Activated CD8-positive, alpha-beta memory T cell treated with anti-CD3 and anti-CD28 coated beads for 4 hours (primary cell): ENCODE data around the gene CABLES2.
"Not testable (repeated sequence)": the region's sequence is repeated elsewhere in the genome, so short reads cannot be mapped to it uniquely, and the experiment has no call there.

ENCODE experiments used
- DNase-seq, 2 donors: peaks; one replicate each; pipeline ENCODE4 v3.0.0-alpha.2; 2020; ENCODE audit warnings: low read depth in 2 of 2

The CABLES2 gene

DNA sequence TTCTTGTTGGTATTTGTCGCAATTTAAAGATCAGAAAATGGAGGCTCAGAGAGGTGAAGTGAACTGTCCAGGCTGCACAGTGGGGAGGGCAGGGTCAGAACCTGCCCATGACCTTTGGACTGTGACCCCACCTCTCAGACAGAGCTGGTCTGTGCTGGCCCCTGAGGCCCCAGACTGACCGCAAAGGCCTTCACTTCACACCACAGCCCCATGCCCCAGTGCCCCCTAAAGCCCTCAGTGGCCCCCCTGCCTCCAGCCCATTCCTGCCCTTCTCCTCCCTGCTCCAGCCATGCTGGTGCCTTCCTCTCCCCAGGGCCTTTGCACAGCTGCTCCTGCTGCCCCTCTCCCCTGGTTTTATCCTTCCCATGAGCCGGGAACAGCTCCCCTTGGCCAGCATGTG, 29.6 kb upstream of the CABLES2 start:
- no peak for DNase-seq

GRCh38 chr20:62433658-62434497, 26.8 kb upstream of the CABLES2 start:
- no peak for DNase-seq

- DNase-seq: no peak
Measured at GRCh38 chr20:62430866-62431447, 23.9 kb upstream of the CABLES2 start.

GRCh38 chr20:62430311-62430853, 23.3 kb upstream of the CABLES2 start:
- DNase-seq: no peak

DNA sequence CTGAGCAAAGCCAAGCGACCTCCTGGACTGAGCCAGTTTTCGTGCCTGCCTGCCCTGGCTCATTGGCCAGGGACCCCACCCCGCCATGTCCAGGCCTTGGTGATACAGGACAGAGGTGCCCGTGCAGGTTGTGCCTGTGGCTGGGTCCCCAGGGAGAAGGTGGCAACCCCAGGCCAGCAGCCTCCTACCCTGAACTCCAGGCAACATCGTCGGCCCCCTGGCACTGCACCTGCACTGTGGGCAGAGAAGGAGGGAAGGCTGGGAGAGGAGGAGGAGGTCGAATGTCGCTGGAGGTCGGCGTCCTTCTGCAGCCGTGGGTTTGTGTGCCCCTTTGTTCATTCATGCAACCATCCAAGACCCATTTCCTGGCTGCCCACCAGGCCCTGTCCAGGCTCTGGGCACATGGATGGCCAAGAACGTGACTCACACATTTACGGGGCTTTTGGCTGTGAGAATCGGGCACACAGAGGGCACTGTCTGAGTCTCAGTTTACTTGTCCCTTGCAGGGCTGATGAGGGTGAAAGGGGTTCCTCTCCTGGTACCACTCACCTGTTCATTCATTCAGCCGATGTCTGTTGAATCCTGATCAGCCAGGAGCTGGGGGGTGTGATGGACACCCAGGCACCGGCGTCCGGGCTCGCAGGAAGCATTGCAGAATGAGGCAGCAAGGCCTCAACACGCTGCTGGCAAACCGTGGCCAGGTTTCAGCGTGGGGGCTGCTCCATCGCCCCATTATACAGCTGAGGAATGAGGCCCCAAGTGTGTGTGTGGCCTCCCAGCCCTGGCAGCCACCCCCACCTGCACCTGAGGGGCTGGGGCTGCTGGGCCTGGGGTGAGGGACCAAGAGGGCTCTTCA, 22.6 kb upstream of the CABLES2 start:
- DNase-seq: no peak

DNA sequence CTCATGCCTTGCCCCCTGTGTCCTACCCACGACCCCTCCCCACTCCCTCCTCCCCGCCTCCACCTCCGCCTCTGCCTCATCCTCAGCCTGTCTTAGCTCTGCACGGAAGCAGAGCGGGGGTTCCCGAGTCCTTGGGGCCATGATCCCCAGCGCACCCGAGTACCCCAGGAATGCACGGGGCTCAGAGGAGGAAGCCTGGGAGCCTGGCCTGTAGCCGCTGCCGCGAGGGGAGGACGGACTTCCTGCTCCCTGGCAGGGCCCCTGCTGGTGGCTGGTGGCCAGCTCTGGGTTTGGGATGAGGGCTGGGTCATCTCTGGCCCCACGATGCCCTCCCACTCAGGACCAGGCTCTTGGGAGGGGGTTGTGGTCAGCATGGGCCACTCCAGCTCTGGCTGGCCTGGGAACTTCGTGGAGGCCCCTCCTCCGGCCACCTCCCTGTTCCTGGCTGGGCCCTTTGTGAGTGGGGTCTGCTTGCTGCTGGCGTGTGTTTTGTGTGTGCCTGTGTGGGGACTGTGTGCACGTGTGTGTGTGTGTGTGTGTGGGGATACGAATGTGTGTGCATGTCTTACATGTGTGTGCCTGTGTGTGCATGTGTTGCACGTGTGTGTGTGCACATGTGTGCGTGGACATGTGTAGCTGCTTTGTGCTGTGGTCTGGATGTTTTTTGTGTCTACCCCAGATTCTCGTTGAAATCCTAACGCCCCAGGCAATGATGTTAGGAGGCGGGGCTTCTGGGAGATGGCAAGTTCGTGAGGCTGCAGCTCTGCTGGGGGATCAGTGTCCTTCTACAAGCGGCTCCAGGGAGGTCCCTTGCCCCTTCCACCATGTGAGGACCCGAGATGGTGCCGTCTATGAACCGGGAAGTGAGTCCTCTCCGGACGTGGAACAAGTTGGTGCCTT, 21.6 kb upstream of the CABLES2 start:
- no peak for DNase-seq

- DNase-seq: no peak
Measured at GRCh38 chr20:62428002-62428372, 20.9 kb upstream of the CABLES2 start.

DNA sequence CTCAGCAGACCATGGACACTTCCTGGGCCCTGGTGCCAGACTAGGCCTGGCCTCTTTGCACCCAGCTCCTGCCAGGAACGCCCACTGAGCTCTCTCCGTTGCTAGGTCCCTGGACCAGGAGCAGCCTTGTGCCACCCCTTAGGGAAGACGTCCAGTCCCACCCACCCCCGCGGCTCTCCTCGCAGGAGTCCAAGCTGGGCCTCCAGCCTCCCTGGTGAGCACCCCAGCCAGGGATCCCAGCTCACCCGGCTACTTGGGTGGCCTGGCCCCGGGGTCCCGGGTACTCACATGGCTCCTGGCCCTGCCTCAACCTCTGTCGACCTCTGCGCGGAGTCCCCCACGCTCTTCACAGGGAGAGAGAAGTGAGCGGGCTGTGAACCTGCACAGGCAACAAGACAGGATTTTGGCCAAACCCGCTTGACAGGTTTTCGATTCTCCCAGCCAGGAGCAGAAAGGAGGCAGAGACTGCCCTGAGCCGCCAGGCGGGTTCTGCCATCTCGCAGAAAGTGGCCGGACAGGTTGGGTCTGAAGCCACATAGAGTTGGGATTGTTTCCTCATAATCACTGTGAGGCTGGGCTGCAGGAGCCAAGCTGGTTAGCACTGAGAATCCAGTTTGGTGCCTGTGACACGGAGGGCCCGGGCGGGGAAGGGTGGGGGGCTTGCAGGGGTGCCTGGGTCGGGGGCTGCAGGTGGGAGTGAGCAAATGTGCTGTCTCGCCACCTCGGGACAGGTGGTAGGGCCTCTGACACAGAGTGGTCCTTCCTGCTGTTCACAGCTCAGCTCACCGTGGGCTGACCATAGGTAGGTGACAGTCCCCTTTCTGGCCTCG, 20.3 kb upstream of the CABLES2 start, which contains the start of gene RBBP8NL:
TSS of gene RBBP8NL (minus strand) at position 368 of the 830 bp plus-strand sequence. CDS start 7,892 bp downstream, outside the sequence.
- DNase-seq: no peak

- no peak for DNase-seq
Measured at GRCh38 chr20:62426699-62427131, 19.6 kb upstream of the CABLES2 start.

DNA sequence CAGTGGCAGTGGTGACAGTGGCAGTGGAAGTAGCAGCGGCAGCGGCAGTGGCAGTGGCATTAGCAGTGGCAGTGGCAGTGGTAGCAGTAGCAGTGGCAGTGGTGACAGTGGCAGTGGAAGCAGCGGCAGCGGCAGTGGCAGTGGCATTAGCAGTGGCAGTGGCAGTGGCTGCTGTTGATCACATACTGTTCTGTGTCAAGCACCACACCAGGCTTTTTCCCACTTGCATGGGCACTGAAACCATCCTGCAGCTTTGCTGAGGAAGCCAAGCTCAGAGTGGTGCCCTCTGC, 18.9 kb upstream of the CABLES2 start:
- not testable (repeated sequence) for DNase-seq

DNA sequence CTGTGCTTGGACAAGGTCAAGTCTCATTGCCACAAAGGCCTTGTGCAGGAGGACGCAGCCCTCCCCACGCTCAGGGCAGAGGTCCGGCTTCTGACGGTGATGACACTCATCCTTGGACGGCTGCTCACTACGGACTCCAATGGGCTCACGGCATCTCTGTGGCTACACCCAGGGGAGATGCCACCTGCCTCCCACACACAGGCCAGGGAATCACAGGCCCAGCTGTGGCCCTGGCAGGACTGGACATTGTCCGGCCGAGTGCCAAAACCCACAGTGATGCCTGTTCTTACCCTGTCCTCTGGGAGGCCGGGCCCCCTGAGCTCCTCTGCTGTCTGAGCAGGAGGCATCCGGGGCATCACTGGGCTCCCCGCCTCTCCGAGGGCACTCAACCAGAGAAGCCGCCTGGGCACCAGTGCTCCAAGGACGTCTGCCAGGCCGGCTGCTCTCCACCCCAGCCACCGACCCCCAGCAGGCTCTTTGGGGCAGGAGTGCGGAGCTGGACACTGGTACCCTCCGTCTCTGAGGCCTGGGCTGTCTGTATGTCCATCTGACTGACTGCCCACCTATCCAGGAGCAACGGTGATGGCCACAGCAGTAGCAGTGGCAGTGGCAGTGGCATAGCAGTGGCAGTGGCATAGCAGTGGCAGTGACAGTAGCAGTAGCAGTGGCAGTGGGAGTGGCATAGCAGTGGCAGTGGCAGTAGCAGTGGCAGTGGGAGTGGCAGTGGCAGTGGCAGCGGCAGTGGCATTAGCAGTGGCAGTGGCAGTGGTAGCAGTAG, 18.4 kb upstream of the CABLES2 start:
- DNase-seq: no peak

DNA sequence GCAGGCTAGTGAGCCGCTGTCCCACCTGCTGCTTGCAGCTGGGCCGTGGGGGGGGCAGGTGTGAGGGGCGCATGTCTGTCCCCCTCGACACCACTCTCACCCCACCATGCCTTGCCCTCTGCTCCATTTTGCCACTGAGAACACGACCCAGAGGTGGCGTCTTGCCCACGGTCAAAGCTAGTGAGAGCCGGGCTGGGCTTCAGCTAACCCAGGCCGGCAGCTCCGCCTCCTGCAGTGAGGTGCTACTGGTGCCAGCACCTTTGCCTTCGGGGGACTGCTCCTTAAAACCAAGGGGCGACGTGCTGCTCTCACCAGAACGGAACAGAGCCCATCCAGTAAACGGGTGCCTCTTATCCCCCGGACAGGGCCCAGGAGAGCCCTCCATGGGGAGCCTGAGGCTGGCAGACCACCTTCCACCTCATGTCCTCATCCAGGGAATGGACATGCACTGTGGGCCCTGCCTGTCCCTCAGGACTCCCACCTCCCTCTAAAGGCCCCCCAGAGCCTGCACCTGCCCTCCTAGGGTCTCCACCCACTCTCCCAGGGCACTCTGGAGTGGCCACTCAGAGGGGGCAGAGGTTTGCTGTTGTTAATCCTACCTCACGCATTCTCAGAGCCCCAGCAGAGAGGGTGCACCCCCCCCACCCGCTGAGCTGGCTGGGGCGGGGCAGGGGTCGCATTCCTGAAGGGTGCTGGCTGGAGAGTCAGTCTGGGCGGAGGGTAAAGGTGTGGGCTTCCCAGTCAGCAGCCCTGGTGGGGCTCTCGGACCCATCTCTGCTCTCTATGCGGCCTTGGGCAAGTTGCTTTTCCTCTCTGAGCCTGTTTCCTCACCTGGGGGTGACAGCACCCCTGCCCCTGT, 17.4 kb upstream of the CABLES2 start:
- DNase-seq: no peak

DNA sequence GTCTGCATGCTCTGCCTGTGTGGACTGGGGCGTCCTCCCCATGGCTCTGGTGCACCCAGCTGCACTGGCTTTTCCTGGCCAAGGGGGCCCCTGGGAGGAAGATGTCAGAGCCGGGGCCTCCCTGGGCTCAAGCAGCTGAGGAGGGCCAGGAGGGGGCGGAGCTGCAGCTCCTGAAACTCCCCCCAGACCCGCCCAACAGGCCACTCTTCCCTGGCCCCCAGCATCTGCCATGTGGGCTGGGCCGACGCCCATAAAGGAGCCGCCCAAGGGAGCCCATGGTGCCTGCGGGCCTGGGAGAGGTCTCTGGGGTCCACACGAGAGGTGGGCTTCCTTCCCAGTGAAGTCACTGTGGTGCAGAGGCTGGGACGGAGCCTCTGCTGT, 16.2 kb upstream of the CABLES2 start:
- DNase-seq: no peak

DNA sequence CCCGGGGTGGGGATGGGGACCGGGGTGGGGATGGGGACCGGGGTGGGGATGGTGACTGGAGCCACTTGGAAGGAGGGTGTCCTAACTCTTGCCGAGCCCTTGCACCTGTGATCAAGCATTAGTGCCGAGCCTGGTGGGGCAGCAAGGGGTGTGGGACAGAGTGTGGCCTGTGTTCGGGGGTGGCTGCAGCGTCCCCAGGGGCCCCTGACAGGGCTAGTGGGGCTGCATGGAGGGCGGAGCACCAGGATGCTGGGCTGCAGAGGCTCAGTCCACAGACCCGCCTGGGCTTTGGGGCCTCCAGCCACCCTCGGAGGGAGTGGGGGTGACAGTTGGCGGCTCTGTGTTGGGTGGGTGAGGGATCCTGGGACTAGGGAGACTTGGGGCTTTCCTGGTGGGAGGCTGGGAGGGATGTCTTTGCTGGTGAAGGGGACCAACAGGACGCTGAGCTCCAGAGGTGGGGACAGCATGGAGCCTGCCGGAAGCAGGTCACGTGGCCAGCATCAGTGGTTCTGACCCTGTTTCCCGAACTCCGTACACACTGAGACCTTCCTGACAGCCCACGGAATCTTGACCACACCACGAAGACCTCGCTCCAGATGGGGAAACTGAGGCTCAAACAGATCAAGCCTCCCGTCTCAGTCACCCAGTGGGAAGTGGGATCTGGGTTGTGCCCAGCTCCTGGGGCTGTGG, 15.7 kb upstream of the CABLES2 start:
- DNase-seq: no peak

GRCh38 chr20:62421716-62421990, 14.6 kb upstream of the CABLES2 start:
- DNase-seq: no peak

DNA sequence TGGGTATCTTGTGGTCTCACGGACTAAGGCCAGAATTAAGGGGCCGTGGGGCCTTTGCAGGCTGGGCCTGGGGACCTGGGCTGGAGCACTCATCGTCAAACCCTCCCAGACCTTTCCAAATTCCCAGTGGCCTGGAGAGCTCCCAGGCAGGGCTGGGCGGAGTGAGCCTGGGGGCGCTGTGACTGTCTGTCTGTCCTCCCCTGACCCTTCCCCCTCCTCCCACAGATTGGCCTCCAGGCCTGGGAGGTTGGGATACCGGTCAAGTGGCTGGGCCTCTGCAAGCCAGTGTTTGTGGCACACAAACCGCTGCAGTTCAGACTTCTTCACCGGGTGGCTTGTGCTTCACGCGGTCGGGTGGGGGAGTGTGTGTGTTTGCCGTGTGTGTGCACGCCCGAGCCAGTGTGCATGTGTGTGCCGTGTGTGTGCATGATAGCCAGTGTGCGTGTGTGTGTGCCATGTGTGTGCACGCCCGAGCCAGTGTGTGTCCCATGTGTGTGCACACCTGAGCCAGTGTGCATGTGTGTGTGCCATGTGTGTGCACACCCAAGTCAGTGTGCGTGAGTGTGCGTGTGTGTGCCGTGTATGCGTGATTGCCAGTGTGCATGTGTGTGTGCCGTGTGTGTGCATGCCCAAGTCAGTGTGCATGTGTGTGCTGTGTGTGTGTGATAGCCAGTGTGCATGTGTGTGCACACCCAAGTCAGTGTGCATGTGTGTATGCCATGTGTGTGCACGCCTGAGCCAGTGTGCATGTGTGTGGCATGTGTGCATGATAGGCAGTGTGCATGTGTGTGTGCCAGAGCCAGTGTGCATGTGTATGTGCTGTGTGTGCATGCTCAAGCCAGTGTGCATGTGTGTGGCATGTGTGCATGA, 14.0 kb upstream of the CABLES2 start:
- no peak for DNase-seq

GRCh38 chr20:62419759-62420158, 12.7 kb upstream of the CABLES2 start:
- no peak for DNase-seq
